Measurements from ENCODE around the gene SLC25A34.

SLC25A34 gene

GRCh38 chr1:15765495-15766194, 29.6 kb downstream of the SLC25A34 start:
- in situ Hi-C loops (cut with HindIII; ENCODE audit: low sequenced_read_pairs) = no loop called here

DNA sequence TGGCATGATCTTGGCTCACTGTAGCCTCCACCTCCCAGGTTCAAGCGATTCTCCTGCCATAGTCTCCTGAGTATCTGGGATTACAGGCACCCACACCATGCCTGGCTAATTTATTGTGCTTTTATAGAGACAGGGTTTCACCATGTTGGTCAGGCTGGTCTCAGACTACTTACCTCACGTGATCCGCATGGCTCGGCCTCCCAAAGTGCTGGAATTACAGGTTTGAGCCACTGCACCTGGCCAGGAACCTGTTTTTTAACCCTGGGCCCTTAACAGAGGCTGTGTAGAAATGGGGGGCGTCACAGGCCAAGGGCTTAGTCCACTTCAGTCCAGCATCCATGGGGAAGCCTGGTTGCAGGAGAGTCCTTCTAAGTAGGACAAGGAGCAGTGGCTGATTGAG, 31.9 kb downstream of the SLC25A34 start:
- in situ Hi-C loops (cut with HindIII; ENCODE audit: low sequenced_read_pairs) = no loop called here

DNA sequence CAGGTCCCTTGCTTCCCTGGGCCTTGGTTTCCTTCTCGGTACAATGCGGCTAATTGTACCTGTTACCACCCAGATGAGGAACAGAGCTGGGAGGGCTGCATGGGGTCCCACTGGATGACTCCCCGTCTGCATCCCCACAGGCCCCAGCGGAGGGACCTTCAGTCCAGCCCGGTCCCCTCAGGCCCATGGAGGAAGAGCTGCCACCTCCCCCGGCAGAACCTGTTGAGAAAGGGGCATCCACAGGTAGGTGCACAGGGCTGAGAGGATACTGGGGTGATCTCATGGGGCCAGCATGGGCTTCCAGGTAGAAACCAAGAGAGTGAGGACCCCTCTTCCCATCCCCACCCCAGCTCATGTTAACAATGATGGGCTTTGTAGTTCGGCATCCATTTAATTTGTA, 32.3 kb downstream of the SLC25A34 start:
- in situ Hi-C loops (cut with HindIII; ENCODE audit: low sequenced_read_pairs) = no loop called here

GRCh38 chr1:15770313-15770962, 34.4 kb downstream of the SLC25A34 start:
- in situ Hi-C loops (cut with HindIII; ENCODE audit: low sequenced_read_pairs) = no loop called here

- in situ Hi-C loops (cut with HindIII; ENCODE audit: low sequenced_read_pairs) = no loop called here
Measured at GRCh38 chr1:15771836-15772515, 35.9 kb downstream of the SLC25A34 start.

GRCh38 chr1:15775706-15776105, 39.6 kb downstream of the SLC25A34 start:
- in situ Hi-C loops (cut with HindIII; ENCODE audit: low sequenced_read_pairs) = no loop called here

GRCh38 chr1:15777909-15778707, 42.0 kb downstream of the SLC25A34 start:
- in situ Hi-C loops (cut with HindIII; ENCODE audit: low sequenced_read_pairs) = no loop called here

GRCh38 chr1:15785683-15786082, 49.6 kb downstream of the SLC25A34 start:
- in situ Hi-C loops (cut with HindIII; ENCODE audit: low sequenced_read_pairs) = no loop called here

DNA sequence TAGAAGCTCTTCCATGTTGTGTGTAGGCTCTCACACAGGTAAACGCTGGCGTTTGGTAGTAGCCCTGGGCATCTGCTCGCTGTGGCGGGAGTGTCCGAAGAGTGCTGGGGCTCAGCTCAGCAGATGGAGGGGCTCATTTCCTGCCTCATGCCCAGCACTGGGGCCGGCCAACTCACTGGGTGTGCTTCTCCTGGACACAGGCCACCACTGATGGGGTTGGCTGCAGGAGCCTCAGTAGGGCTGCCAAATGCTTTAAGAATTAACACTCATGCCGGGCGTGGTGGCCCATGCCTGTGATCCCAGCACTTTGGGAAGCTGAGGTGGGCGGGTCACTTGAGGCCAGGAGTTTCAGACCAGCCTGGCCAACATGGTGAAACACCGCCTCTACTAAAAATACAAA, 50.5 kb downstream of the SLC25A34 start:
- in situ Hi-C loops (cut with HindIII; ENCODE audit: low sequenced_read_pairs) = no loop called here

DNA sequence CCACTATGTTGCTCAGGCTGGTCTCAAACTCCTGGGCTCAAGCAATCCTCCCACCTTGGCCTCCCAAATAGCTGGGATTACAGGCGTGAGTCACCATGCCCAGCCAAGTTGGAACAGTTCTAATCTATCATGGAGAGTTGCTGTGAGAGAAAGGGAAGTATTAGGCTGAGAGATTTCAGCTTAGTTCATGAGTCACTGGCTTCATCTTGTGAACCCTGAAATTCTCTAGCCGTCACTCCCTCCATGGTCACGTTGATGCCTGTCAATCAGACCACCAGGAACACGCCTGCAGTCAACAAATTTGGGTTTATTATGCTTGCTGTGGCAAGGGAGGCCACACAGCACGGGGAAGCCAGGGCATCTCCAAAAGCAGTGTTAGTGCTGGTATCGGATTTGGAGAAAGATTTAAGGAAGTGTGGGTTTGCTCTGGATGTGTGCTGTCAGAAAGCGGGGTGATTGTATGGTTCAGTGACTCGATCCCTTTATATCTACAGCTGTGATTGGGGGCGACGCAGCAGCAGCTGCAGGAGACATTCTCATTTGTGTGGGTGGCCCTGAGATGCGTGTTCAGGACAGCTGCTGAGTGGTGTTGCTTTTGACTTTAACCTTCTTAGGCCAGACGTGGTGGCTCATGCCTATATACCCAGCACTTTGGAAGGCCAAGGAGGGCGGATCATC, 52.7 kb downstream of the SLC25A34 start:
- in situ Hi-C loops (cut with HindIII; ENCODE audit: low sequenced_read_pairs) = no loop called here

All from DLD1 (cell line).